ENCODE results near the gene DUSP28. TPM values are rescaled to one million over a fixed set of nuclear protein-coding genes. Genes with fewer than 3 reads are reported as not detected.

Gene DUSP28
- total and polyA plus RNA-seq, 2 of the 8 experiments (the other 6 are each of a cell fraction or from before 2014, with no cell fraction given), result 2.1 to 2.3 TPM

GRCh38 chr2:240576036-240576435 lies 15.9 kb downstream of the DUSP28 start (continued):
- TF ChIP-seq ATF2 (IDR thresholded peaks at IDR 0.05; ENCODE audit: low read length), result no peak
- no peak for TF ChIP-seq RXRA (IDR thresholded peaks at IDR 0.05; ENCODE audit: insufficient read depth, low read depth, low read length)
- TF ChIP-seq YY1 (IDR thresholded peaks at IDR 0.05; ENCODE audit: low read depth, low read length), result no peak
- no peak for TF ChIP-seq RBBP5 (IDR thresholded peaks at IDR 0.05; ENCODE audit: borderline replicate concordance, low read depth, low read length)
- TF ChIP-seq KDM5A (IDR thresholded peaks at IDR 0.05; ENCODE audit: low read length), result no peak
- no peak for TF ChIP-seq ZNF274 (IDR thresholded peaks at IDR 0.05; ENCODE audit: borderline replicate concordance, extremely low read depth, low read length)

Measured in H1 (cell line).